Activated naive CD8-positive, alpha-beta T cell treated with anti-CD3 and anti-CD28 coated beads, Interleukin-2, amount 10 ng/mL, durations not matched to agents 7 days and 5 days (primary cell): Measurements from ENCODE around the gene ART4. TPM values are rescaled to one million over a fixed set of nuclear protein-coding genes. Genes with fewer than 3 reads are reported as not detected.

Experiments used
- ATAC-seq: fragments of 150-1000 bp; cut with Tn5 transposase; one replicate; pipeline ENCODE4 v1.10.0; 2021; ENCODE audit warnings: low read depth, moderate library complexity
- POLR2A ChIA-PET: fragments of 350-600 bp; sonication (Branson Sonifier 250); formaldehyde crosslinking; loops from one replicate; lab custom pipeline; 2021; ENCODE audit warnings: antibody characterized with exemption; lab: Charles Lee
- DNase-seq: peaks from one replicate; pipeline ENCODE4 v3.0.0; 2021
- H3K27ac Mint-ChIP-seq: one replicate; pipeline ENCODE4 v1.8.0; 2022; ENCODE audit warnings: mild to moderate bottlenecking, mixed read lengths
- H3K27me3 Mint-ChIP-seq: one replicate; pipeline ENCODE4 v1.8.0; 2022; ENCODE audit warnings: mild to moderate bottlenecking, moderate library complexity, mixed read lengths
- H3K36me3 Mint-ChIP-seq: one replicate; pipeline ENCODE4 v1.8.0; 2021; ENCODE audit warnings: mild to moderate bottlenecking, mixed read lengths
- H3K4me1 Mint-ChIP-seq: one replicate; pipeline ENCODE4 v1.8.0; 2021; ENCODE audit warnings: mixed read lengths
- H3K4me3 Mint-ChIP-seq: one replicate; pipeline ENCODE4 v1.8.0; 2022; ENCODE audit warnings: mild to moderate bottlenecking, moderate library complexity, mixed read lengths
- H3K9me3 Mint-ChIP-seq: one replicate; pipeline ENCODE4 v1.8.0; 2021; ENCODE audit warnings: mixed read lengths
- total RNA-seq, 2 experiments: library from RNA; stranded (reverse); gene quantifications; one replicate each; pipeline ENCODE4 v1.2.3, GENCODE V29; 2021

The ART4 gene
- total RNA-seq, 2 experiments from 2014 or later = not detected

DNA sequence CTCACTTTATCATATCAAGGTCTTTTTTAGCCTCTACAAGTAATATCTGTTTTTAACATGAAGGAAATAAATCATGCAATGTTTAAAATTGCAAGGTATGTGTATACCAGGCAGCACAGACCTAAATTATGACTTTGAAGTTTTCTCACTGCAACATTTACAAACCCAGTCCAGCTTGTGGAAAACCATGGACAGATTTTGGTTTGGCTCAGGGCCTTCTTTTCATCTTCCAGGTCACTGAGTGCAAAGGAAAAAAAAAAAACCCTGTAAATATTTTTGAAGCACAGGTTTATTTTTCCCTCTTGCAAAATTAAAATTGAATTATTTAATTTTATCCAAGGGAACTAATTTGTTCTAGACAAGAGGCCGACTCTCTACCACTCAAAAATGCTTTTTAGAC, 28.6 kb upstream of the ART4 start:
- POLR2A ChIA-PET = no interaction called here
- DNase-seq (no peak), ATAC-seq (no peak)
- H3K4me3 Mint-ChIP-seq = no peak overlapping the region
- no peak overlapping the region for H3K27ac Mint-ChIP-seq
- peaks cover 8% of the 10 kb centered on the region for H3K36me3 Mint-ChIP-seq
- peaks cover 6% of the 10 kb centered on the region for H3K4me1 Mint-ChIP-seq
- H3K27me3 Mint-ChIP-seq = no peaks in the 10 kb centered on the region
- H3K9me3 Mint-ChIP-seq = peaks cover 7% of the 10 kb centered on the region

DNA sequence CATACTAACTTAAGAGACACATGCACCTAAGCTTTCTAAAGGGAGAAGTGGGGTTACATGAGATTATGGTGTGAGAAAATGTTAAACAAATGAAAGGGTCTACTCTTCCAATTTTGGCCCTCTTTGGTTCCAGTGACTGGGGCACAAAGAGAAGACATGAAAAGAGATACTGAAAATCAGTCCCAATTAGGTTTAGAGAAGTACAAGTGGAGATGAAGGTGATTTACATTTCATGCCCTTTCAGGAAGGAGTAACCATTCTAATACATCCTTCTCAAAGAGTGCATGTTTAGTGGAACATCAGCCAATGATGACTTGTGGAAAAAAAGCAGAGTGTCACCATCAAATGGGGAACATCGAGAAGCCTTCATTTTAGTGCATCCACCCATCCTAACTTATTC, 27.9 kb upstream of the ART4 start:
- Mint-ChIP-seq H3K36me3 (peaks cover 8% of the 10 kb centered on the region), H3K27me3 (no peaks in the 10 kb centered on the region), H3K4me1 (peaks cover 6% of the 10 kb centered on the region), H3K4me3 (no peak overlapping the region), H3K9me3 (peaks cover 7% of the 10 kb centered on the region), H3K27ac (peak overlapping the region; percentile 5)
- no peak for ATAC-seq
- POLR2A ChIA-PET = no interaction called here
- DNase-seq = no peak

DNA sequence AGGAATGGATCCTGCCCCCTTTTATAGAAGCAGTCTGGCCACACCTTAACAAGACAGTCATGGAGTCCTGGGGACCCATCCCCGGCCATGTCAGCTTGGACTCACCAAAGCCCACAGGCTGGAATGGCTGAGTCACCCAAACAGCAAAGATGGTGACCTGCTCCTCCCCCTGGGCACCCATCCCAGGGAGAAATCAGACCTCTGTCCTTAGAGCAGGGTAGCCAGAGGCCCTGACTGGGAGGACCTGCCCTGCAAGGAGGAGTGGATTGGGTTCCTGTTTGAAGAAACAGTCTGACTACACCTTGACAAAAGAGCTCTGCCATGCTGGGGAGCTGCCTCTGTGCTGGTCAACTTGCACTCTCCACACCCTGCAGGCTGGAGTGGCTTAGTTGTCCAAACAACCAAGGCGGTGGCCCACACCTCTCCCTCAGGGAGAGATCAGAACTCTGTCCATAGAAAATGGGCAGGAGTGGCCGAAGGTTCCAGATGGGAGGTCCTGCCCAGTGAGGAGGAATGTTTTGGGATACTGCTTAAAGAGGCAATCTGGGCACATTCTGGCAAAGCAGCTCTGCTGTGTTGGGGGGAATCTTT, 25.7 kb upstream of the ART4 start:
- POLR2A ChIA-PET = no interaction called here
- Mint-ChIP-seq H3K27ac (no peak overlapping the region), H3K27me3 (no peaks in the 10 kb centered on the region), H3K4me3 (no peak overlapping the region), H3K36me3 (peaks cover 8% of the 10 kb centered on the region), H3K4me1 (peaks cover 6% of the 10 kb centered on the region), H3K9me3 (peaks cover 8% of the 10 kb centered on the region)
- DNase-seq (no peak), ATAC-seq (no peak)

DNA sequence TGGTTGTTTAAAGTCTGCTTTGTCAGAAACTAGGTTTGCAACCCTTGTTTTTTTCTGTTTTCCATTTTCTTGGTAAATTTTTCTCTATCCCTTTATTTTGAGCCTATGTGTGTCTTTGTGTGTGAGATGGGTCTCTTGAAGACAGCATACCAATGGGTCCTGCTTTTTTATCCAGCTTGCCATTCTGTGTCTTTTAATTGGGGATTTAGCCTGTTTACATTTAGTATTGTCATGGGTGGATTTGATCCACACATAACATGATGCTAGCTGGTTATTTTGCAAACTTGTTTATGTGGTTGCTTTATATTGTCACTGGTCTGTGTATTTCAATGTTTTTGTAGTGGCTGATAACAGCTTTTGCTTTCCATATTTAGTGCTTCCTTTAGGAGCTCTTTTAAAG, 17.2 kb upstream of the ART4 start:
- H3K36me3 Mint-ChIP-seq = peaks cover 8% of the 10 kb centered on the region
- ATAC-seq (no peak), DNase-seq (no peak)
- H3K27me3 Mint-ChIP-seq = no peaks in the 10 kb centered on the region
- H3K9me3 Mint-ChIP-seq = peaks cover 23% of the 10 kb centered on the region
- no peak overlapping the region for H3K27ac Mint-ChIP-seq
- H3K4me3 Mint-ChIP-seq = no peak overlapping the region
- no peaks in the 10 kb centered on the region for H3K4me1 Mint-ChIP-seq
- POLR2A ChIA-PET = no interaction called here

DNA sequence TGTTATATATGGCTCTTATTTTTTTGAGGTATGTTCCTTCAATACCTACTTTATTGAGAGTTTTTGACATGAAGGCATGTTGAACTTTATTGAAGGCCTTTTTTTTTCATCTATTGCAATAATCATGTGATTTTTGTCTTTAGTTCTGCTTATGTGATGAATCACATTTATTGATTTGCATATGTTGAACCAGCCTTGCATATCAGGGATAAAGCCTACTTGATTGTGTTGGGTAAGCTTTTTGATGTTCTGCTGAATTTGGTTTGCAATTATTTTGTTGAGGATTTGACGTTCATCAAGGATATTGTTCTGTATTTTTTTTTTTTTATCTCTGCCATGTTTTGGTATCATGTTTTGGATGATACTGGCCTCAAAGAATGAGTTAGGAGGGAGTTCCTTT, 15.2 kb upstream of the ART4 start:
- Mint-ChIP-seq H3K36me3 (peaks cover 8% of the 10 kb centered on the region), H3K4me1 (no peaks in the 10 kb centered on the region), H3K9me3 (peaks cover 21% of the 10 kb centered on the region), H3K27ac (no peak overlapping the region), H3K27me3 (no peaks in the 10 kb centered on the region), H3K4me3 (no peak overlapping the region)
- ATAC-seq (no peak), DNase-seq (no peak)
- POLR2A ChIA-PET = no interaction called here

DNA sequence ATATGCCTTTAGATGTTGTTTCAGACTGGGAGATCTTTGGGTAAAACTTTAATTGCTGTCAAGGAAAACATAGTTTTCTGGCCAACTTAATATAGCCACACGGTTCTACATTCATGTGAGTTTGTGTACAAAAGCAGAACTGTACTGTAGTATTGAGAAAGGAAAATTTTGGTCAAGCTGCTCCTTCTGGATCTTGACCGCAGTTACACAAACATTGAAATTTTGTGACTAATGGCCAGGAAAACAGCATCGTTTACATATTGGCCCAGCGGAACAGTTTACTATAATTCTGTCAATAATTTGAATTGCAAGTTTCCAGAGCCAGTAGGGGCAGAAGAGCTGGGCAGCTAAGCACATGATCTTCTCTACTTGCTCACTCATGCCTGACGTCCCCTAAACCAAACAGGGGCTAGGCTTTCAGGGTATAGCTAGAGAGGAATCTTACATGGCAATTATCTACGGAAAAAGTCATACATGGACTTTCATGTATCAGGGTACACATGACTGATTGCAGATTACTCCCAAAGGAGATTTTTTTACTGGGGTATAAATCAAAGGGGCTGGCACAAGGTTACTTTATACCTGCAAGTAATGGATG, 11.4 kb upstream of the ART4 start:
- DNase-seq (no peak), ATAC-seq (no peak)
- Mint-ChIP-seq H3K27ac (no peak overlapping the region), H3K4me1 (no peaks in the 10 kb centered on the region), H3K9me3 (peaks cover 12% of the 10 kb centered on the region), H3K4me3 (no peak overlapping the region), H3K27me3 (no peaks in the 10 kb centered on the region), H3K36me3 (peaks cover 4% of the 10 kb centered on the region)
- POLR2A ChIA-PET = no interaction called here

DNA sequence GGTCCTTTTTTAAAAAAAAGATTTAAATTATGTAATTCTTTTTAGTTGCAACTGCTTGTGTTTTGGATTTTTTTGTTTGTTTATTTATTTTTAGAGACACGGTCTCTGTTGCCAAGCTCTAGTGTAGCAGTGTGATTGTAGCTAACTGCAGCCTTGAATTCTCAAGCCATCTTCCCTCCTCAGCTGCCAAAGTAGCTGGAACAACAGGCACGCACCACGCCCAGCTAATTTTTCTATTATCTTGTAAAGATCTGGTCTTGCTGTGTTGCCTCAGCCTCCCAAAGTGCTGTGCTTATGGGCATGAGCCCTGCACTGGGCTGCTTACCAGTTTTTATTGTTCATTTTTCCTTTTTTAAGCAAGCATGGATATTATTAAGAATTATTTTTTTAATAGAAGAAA, 10.6 kb upstream of the ART4 start:
- POLR2A ChIA-PET = no interaction called here
- H3K27me3 Mint-ChIP-seq = no peaks in the 10 kb centered on the region
- H3K27ac Mint-ChIP-seq = no peak overlapping the region
- H3K4me3 Mint-ChIP-seq = no peak overlapping the region
- no peak for ATAC-seq
- H3K9me3 Mint-ChIP-seq = peaks cover 7% of the 10 kb centered on the region
- H3K36me3 Mint-ChIP-seq = peaks cover 2% of the 10 kb centered on the region
- H3K4me1 Mint-ChIP-seq = no peaks in the 10 kb centered on the region
- no peak for DNase-seq

DNA sequence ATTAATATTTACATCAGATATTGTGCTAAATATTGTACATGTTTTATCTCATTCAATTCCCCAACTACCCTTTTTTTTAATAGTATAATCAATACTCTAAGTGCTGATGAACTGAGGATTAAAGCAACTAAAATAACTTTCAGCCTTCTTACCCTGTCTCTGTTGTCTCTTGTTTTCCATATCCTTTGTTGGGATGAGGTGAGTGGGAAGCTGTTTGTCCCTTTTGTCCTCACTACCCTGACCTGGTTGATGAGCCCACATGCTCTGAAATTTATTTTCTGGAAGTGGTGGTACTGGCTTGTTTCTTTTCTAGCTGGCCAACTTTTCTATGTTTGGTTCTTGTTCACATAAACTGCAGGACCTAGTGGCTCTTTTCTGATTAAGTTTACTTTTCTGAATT, 9.6 kb upstream of the ART4 start:
- H3K36me3 Mint-ChIP-seq = peaks cover 2% of the 10 kb centered on the region
- H3K27ac Mint-ChIP-seq = no peak overlapping the region
- H3K9me3 Mint-ChIP-seq = peaks cover 7% of the 10 kb centered on the region
- H3K27me3 Mint-ChIP-seq = no peaks in the 10 kb centered on the region
- no peak overlapping the region for H3K4me3 Mint-ChIP-seq
- H3K4me1 Mint-ChIP-seq = no peaks in the 10 kb centered on the region
- no peak for DNase-seq
- POLR2A ChIA-PET = no interaction called here
- ATAC-seq = no peak

DNA sequence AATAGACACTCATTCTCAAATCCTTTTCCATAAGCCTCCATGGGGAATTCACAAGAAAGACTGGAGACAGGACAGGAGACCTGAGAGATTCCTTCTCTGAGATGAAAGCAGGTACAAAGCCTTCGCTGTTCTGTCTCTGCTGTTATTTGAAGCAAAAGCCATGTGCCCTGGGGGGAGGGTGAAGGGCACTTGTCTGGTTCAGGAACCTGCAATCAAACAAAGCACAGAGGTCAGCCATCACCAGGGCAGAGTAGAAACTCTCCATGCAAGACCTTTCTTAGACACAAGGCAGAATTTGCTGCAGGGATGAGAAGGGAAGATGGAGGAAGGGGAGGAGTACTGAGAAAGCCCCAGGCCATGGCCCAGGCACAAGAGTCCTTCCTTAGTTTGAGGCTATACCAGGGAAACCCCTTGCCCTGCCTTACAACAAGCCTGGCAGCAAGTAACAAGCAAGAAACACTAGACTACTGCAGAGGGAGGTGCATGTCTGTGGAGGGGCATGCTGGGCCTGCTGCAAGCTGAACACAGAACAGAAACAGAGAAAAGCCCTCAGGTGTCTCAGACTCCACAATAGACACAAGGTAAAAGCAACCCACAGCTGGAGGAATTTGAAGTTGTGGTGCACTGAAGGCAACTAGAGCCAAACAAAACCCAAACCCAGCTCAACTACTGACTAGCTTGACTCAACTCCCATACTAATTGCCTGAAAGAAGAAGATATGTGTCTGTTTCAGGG, 7.8 kb upstream of the ART4 start:
- no peak for ATAC-seq
- no peaks in the 10 kb centered on the region for H3K27me3 Mint-ChIP-seq
- POLR2A ChIA-PET = interaction anchor here (0.7 kb wide), 1 partner anchor 128 kb away, joined by 3 read pairs; no protein-coding TSS in a partner anchor

DNA sequence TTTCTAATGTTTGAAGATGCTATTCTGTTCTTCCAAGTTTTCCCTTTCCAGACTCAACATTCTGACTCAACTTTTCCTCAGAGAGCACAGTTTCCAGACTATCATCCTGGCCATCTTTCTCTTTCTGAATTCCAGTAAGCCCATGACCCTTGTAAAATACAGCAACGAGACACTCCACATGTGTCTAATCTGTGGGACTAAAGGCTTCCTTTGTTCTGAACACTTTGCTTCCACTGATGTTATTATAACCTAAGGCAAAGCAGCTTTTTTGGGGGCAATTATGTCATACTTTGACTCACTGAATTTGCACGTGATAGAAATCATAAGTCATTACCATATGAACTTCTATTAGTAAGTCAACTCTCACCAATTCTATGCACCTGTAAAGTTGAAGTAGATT, 6.3 kb upstream of the ART4 start:
- ATAC-seq = no peak
- POLR2A ChIA-PET = no interaction called here
- H3K27ac Mint-ChIP-seq = no peak overlapping the region

More for the DNA sequence above, 7.8 kb upstream of the ART4 start:
- no peaks in the 10 kb centered on the region for H3K9me3 Mint-ChIP-seq
- peaks cover 2% of the 10 kb centered on the region for H3K4me1 Mint-ChIP-seq
- DNase-seq = no peak
- no peak overlapping the region for H3K27ac Mint-ChIP-seq
- no peak overlapping the region for H3K4me3 Mint-ChIP-seq
- no peaks in the 10 kb centered on the region for H3K36me3 Mint-ChIP-seq

DNA sequence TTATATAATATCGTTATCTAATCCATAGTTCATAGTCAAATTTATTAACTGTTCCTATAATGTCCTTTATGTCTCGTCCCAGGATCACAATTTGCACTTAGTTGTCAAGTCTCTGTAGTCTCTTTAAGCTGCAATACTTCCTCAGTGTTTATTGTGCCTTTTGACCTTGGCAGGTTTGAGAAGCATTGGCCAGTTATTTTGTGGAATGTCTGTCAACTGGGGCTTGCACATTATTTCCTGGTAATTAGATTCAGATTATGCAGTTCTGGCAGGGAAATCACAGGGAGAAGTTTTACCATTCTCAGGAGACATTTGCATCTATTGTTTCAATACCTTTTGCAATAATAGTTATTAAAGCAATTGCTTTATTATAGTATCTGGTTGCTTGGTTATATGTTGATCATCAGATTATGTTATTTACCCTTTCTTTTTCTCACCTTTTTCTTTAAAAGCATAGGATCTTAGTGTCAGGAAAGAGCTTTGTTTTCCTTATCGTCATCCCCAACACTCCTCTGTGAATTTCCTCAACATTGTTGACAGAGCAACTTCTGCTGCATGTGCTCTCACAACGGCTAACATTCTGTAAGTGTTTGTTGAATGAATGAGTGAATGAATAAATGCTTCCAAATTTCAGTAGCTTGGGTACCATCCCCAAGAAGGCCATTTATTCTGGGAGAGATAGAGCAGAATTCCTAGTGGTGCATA, 3.7 kb upstream of the ART4 start:
- Mint-ChIP-seq H3K27ac (no peak overlapping the region), H3K9me3 (no peaks in the 10 kb centered on the region), H3K4me1 (peaks cover 6% of the 10 kb centered on the region), H3K4me3 (no peak overlapping the region), H3K36me3 (no peaks in the 10 kb centered on the region), H3K27me3 (no peaks in the 10 kb centered on the region)
- POLR2A ChIA-PET = interaction anchor here (1.2 kb wide), 1 partner anchor 149 kb away, joined by 4 read pairs; no protein-coding TSS in a partner anchor
- no peak for ATAC-seq
- no peak for DNase-seq

More for the DNA sequence above, 6.3 kb upstream of the ART4 start:
- Mint-ChIP-seq H3K9me3 (no peaks in the 10 kb centered on the region), H3K27me3 (no peaks in the 10 kb centered on the region), H3K4me3 (no peak overlapping the region), H3K4me1 (peaks cover 6% of the 10 kb centered on the region), H3K36me3 (no peaks in the 10 kb centered on the region)
- no peak for DNase-seq

DNA sequence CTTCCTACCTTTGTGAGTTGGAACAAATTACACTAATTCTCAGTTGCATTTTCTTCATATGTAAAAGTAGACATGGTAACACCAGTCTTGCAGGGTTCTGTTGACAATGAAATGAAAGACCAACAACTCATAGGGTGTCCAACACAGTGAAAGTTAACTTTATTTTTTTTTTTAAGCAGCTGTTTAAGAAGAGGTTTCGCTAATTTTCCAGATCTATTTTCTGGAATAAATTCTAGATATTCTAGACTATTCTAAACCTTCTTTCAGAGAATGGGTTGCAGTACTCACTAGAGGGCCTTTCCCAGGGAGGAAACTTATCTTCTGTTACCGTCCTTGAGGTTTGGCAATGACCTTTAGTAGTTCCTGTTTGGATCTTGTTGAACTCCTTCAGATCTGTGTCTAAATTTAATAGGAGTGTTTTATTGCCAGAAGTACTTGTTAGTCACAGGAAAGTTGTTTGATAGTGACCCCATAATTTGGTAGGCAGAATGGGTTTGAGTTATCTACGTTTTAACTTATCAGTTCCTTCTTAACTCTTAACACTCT, 2.8 kb upstream of the ART4 start:
- no peak overlapping the region for H3K4me3 Mint-ChIP-seq
- POLR2A ChIA-PET = no interaction called here
- no peak for DNase-seq
- H3K9me3 Mint-ChIP-seq = no peaks in the 10 kb centered on the region
- no peaks in the 10 kb centered on the region for H3K36me3 Mint-ChIP-seq
- no peaks in the 10 kb centered on the region for H3K27me3 Mint-ChIP-seq
- ATAC-seq = no peak
- peaks cover 6% of the 10 kb centered on the region for H3K4me1 Mint-ChIP-seq
- H3K27ac Mint-ChIP-seq = no peak overlapping the region

DNA sequence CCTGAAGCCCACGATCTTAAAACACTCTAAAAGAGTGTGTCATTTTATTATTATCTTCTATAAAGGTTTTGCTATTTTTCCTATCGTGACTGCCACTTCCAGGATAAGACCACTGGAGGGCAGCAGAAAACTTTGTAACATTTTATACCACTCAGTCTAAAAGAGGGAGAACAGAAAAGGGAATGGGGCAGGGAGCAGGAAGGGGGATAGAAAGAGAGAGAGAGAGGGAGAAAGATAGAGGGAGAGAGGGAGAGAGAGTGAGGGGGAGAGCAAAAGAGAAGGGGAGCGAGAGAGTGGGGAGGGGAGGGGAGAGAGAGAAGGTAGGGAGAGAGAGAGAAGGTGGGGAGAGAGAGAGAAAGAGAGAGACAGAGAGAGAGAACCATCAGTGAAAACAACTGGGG, 2.0 kb upstream of the ART4 start:
- H3K36me3 Mint-ChIP-seq = no peaks in the 10 kb centered on the region
- DNase-seq = no peak
- POLR2A ChIA-PET = no interaction called here
- peak overlapping the region; percentile 55 for H3K27ac Mint-ChIP-seq
- H3K4me1 Mint-ChIP-seq = peaks cover 6% of the 10 kb centered on the region
- no peak overlapping the region for H3K4me3 Mint-ChIP-seq
- peaks cover 2% of the 10 kb centered on the region for H3K27me3 Mint-ChIP-seq
- no peak for ATAC-seq
- H3K9me3 Mint-ChIP-seq = no peaks in the 10 kb centered on the region
